ENCODE data around the gene TBPL1.

DNA sequence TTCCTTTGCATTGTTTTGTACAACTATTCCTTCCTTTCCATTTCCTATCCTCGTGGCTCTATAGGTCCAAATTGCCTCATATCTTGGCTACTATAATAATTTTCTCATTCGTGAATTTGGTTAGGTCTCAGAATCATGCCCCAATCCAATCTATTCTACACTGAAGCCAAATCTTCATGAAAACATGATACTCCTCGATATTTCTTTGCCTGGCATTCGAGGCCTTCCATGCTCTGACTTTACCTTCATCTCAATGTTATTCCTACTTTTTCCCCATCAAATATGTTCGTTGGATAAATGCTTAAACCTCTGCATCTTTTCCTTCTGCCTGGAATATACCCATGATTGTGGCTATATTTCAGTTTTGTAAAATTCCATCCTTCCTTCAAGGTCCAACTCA, 33.7 kb upstream of the TBPL1 start:
- TF ChIP-seq CTCF (IDR thresholded peaks at IDR 0.05) (no peak), POLR2A (IDR thresholded peaks at IDR 0.05) (no peak)

Measured in tibial nerve (tissue), 3 donors.